Measurements from ENCODE around the gene CUX1.

Gene CUX1

GRCh38 chr7:101934618-101935017 lies 117.2 kb downstream of the CUX1 start:
- Histone ChIP-seq H3K9me3 (ENCODE audit: control insufficient read depth in 2 of 2, low read length in 2 of 2) (peaks cover 0 to 6% of the 10 kb centered on the region in 2 donors), H3K4me3 (ENCODE audit: low read length in 2 of 2) (peak overlapping the region; percentile 44 to 62), H3K27me3 (ENCODE audit: control insufficient read depth in 1 of 2, insufficient read depth in 2 of 2, low read length in 2 of 2) (no peaks in the 10 kb centered on the region), H3K27ac (ENCODE audit: low read length) (peak overlapping the region; percentile 90), H3K9ac (ENCODE audit: low read length in 2 of 2) (peak overlapping the region; percentile 49 to 68), H3K4me1 (ENCODE audit: control insufficient read depth, insufficient read depth, low read length) (peaks cover 31% of the 10 kb centered on the region), H3K36me3 (ENCODE audit: control insufficient read depth in 2 of 2, insufficient read depth in 2 of 2, low read length in 2 of 2) (no peaks in the 10 kb centered on the region)

- Histone ChIP-seq H3K36me3 (ENCODE audit: control insufficient read depth in 2 of 2, insufficient read depth in 2 of 2, low read length in 2 of 2) (no peaks in the 10 kb centered on the region), H3K4me3 (ENCODE audit: low read length in 2 of 2) (peak overlapping the region in 1 of 2 donors; percentile 15), H3K4me1 (ENCODE audit: control insufficient read depth, insufficient read depth, low read length) (peaks cover 35% of the 10 kb centered on the region), H3K9me3 (ENCODE audit: control insufficient read depth in 2 of 2, low read length in 2 of 2) (no peaks in the 10 kb centered on the region), H3K27me3 (ENCODE audit: control insufficient read depth in 1 of 2, insufficient read depth in 2 of 2, low read length in 2 of 2) (no peaks in the 10 kb centered on the region), H3K27ac (ENCODE audit: low read length) (peak overlapping the region; percentile 90), H3K9ac (ENCODE audit: low read length in 2 of 2) (peak overlapping the region in 1 of 2 donors; percentile 71)
These were observed 118.2 kb downstream of the CUX1 start for GRCh38 chr7:101935521-101936141.

- peak overlapping the region; percentile 47 to 71 for H3K9ac ChIP-seq (ENCODE audit: low read length in 2 of 2)
These were observed 118.8 kb downstream of the CUX1 start for GRCh38 chr7:101936223-101936610.

GRCh38 chr7:101936611-101937231 lies 119.3 kb downstream of the CUX1 start:
- H3K36me3 ChIP-seq (ENCODE audit: control insufficient read depth in 2 of 2, insufficient read depth in 2 of 2, low read length in 2 of 2), result no peaks in the 10 kb centered on the region
- no peaks in the 10 kb centered on the region for H3K9me3 ChIP-seq (ENCODE audit: control insufficient read depth in 2 of 2, low read length in 2 of 2)
- H3K9ac ChIP-seq (ENCODE audit: low read length in 2 of 2), result peak overlapping the region; percentile 58 to 71
- peaks cover 46% of the 10 kb centered on the region for H3K4me1 ChIP-seq (ENCODE audit: control insufficient read depth, insufficient read depth, low read length)
- no peaks in the 10 kb centered on the region for H3K27me3 ChIP-seq (ENCODE audit: control insufficient read depth in 1 of 2, insufficient read depth in 2 of 2, low read length in 2 of 2)
- peak overlapping the region; percentile 90 for H3K27ac ChIP-seq (ENCODE audit: low read length)
- peak overlapping the region in 1 of 2 donors; percentile 60 for H3K4me3 ChIP-seq (ENCODE audit: low read length in 2 of 2)

More at GRCh38 chr7:101936223-101936610, 118.8 kb downstream of the CUX1 start:
- Histone ChIP-seq H3K27ac (ENCODE audit: low read length) (peak overlapping the region; percentile 90), H3K36me3 (ENCODE audit: control insufficient read depth in 2 of 2, insufficient read depth in 2 of 2, low read length in 2 of 2) (no peaks in the 10 kb centered on the region), H3K9me3 (ENCODE audit: control insufficient read depth in 2 of 2, low read length in 2 of 2) (no peaks in the 10 kb centered on the region), H3K27me3 (ENCODE audit: control insufficient read depth in 1 of 2, insufficient read depth in 2 of 2, low read length in 2 of 2) (no peaks in the 10 kb centered on the region), H3K4me1 (ENCODE audit: control insufficient read depth, insufficient read depth, low read length) (peaks cover 41% of the 10 kb centered on the region), H3K4me3 (ENCODE audit: low read length in 2 of 2) (peak overlapping the region in 1 of 2 donors; percentile 60)

GRCh38 chr7:101937717-101938514 lies 120.5 kb downstream of the CUX1 start:
- no peaks in the 10 kb centered on the region for H3K27me3 ChIP-seq (ENCODE audit: control insufficient read depth in 1 of 2, insufficient read depth in 2 of 2, low read length in 2 of 2)
- H3K4me1 ChIP-seq (ENCODE audit: control insufficient read depth, insufficient read depth, low read length), result peaks cover 58% of the 10 kb centered on the region
- H3K9me3 ChIP-seq (ENCODE audit: control insufficient read depth in 2 of 2, low read length in 2 of 2), result no peaks in the 10 kb centered on the region
- no peak overlapping the region for H3K9ac ChIP-seq (ENCODE audit: low read length in 2 of 2)
- no peak overlapping the region for H3K4me3 ChIP-seq (ENCODE audit: low read length in 2 of 2)
- H3K27ac ChIP-seq (ENCODE audit: low read length), result peak overlapping the region; percentile 90
- no peaks in the 10 kb centered on the region for H3K36me3 ChIP-seq (ENCODE audit: control insufficient read depth in 2 of 2, insufficient read depth in 2 of 2, low read length in 2 of 2)

GRCh38 chr7:101939136-101939695 lies 121.8 kb downstream of the CUX1 start:
- H3K9ac ChIP-seq (ENCODE audit: low read length in 2 of 2), result no peak overlapping the region
- no peaks in the 10 kb centered on the region for H3K36me3 ChIP-seq (ENCODE audit: control insufficient read depth in 2 of 2, insufficient read depth in 2 of 2, low read length in 2 of 2)
- H3K27me3 ChIP-seq (ENCODE audit: control insufficient read depth in 1 of 2, insufficient read depth in 2 of 2, low read length in 2 of 2), result no peaks in the 10 kb centered on the region
- no peak overlapping the region for H3K27ac ChIP-seq (ENCODE audit: low read length)
- no peaks in the 10 kb centered on the region for H3K9me3 ChIP-seq (ENCODE audit: control insufficient read depth in 2 of 2, low read length in 2 of 2)
- no peak overlapping the region for H3K4me3 ChIP-seq (ENCODE audit: low read length in 2 of 2)
- H3K4me1 ChIP-seq (ENCODE audit: control insufficient read depth, insufficient read depth, low read length), result peaks cover 66% of the 10 kb centered on the region

- H3K36me3 ChIP-seq (ENCODE audit: control insufficient read depth in 2 of 2, insufficient read depth in 2 of 2, low read length in 2 of 2), result no peaks in the 10 kb centered on the region
- H3K27me3 ChIP-seq (ENCODE audit: control insufficient read depth in 1 of 2, insufficient read depth in 2 of 2, low read length in 2 of 2), result no peaks in the 10 kb centered on the region
- H3K9ac ChIP-seq (ENCODE audit: low read length in 2 of 2), result no peak overlapping the region
- no peak overlapping the region for H3K4me3 ChIP-seq (ENCODE audit: low read length in 2 of 2)
- H3K4me1 ChIP-seq (ENCODE audit: control insufficient read depth, insufficient read depth, low read length), result peaks cover 68% of the 10 kb centered on the region
- peak overlapping the region; percentile 86 for H3K27ac ChIP-seq (ENCODE audit: low read length)
- no peaks in the 10 kb centered on the region for H3K9me3 ChIP-seq (ENCODE audit: control insufficient read depth in 2 of 2, low read length in 2 of 2)
These were observed 122.7 kb downstream of the CUX1 start for GRCh38 chr7:101940151-101940550.

GRCh38 chr7:101940830-101941229 lies 123.4 kb downstream of the CUX1 start:
- Histone ChIP-seq H3K27me3 (ENCODE audit: control insufficient read depth in 1 of 2, insufficient read depth in 2 of 2, low read length in 2 of 2) (no peaks in the 10 kb centered on the region), H3K4me1 (ENCODE audit: control insufficient read depth, insufficient read depth, low read length) (peaks cover 68% of the 10 kb centered on the region), H3K4me3 (ENCODE audit: low read length in 2 of 2) (peak overlapping the region in 1 of 2 donors; percentile 29), H3K9ac (ENCODE audit: low read length in 2 of 2) (peak overlapping the region; percentile 17 to 47), H3K9me3 (ENCODE audit: control insufficient read depth in 2 of 2, low read length in 2 of 2) (no peaks in the 10 kb centered on the region), H3K36me3 (ENCODE audit: control insufficient read depth in 2 of 2, insufficient read depth in 2 of 2, low read length in 2 of 2) (no peaks in the 10 kb centered on the region), H3K27ac (ENCODE audit: low read length) (peak overlapping the region; percentile 86)

GRCh38 chr7:101941481-101942383 lies 124.3 kb downstream of the CUX1 start:
- peak overlapping the region in 1 of 2 donors; percentile 29 for H3K4me3 ChIP-seq (ENCODE audit: low read length in 2 of 2)
- no peaks in the 10 kb centered on the region for H3K36me3 ChIP-seq (ENCODE audit: control insufficient read depth in 2 of 2, insufficient read depth in 2 of 2, low read length in 2 of 2)
- H3K4me1 ChIP-seq (ENCODE audit: control insufficient read depth, insufficient read depth, low read length), result peaks cover 68% of the 10 kb centered on the region
- H3K27ac ChIP-seq (ENCODE audit: low read length), result peak overlapping the region; percentile 86
- H3K9ac ChIP-seq (ENCODE audit: low read length in 2 of 2), result peak overlapping the region in 1 of 2 donors; percentile 17
- no peaks in the 10 kb centered on the region for H3K27me3 ChIP-seq (ENCODE audit: control insufficient read depth in 1 of 2, insufficient read depth in 2 of 2, low read length in 2 of 2)
- no peaks in the 10 kb centered on the region for H3K9me3 ChIP-seq (ENCODE audit: control insufficient read depth in 2 of 2, low read length in 2 of 2)
